KMS-11 (cell line): Measurements from ENCODE around the gene GLYAT.

Source experiments
- H2AFZ ChIP-seq: fragments of 200-600 bp; sonication (generic); 2 replicates; pipeline ENCODE4 v1.6.1; 2016; ENCODE audit warnings: antibody characterized with exemption, mixed run types, low read depth
- H3K27ac ChIP-seq: fragments of 200-600 bp; sonication (generic); 2 replicates; pipeline ENCODE4 v1.6.1; 2016; ENCODE audit warnings: mild to moderate bottlenecking, mixed run types
- H3K27me3 ChIP-seq: fragments of 200-600 bp; sonication (generic); 2 replicates; pipeline ENCODE4 v1.6.1; 2017; ENCODE audit warnings: mild to moderate bottlenecking, low read depth, mixed run types, moderate library complexity; ENCODE audit not compliant: insufficient read depth
- H3K36me3 ChIP-seq: fragments of 200-600 bp; sonication (generic); 2 replicates; pipeline ENCODE4 v1.6.1; 2017; ENCODE audit warnings: mild to moderate bottlenecking, mixed run types; ENCODE audit not compliant: insufficient read depth
- H3K4me1 ChIP-seq: fragments of 200-600 bp; sonication (generic); 2 replicates; pipeline ENCODE4 v1.6.1; 2016; ENCODE audit warnings: mild to moderate bottlenecking, low read depth, mixed run types; ENCODE audit not compliant: poor library complexity, severe bottlenecking
- H3K4me2 ChIP-seq: fragments of 200-600 bp; sonication (generic); 2 replicates; pipeline ENCODE4 v1.7.0; 2016; ENCODE audit warnings: mild to moderate bottlenecking, mixed run types
- H3K4me3 ChIP-seq: fragments of 200-600 bp; sonication (generic); IDR thresholded peaks from 2 replicates; pipeline ENCODE4 v1.6.1; 2017; ENCODE audit warnings: low read depth, low read length, mixed read lengths; ENCODE audit not compliant: insufficient read depth
- H3K79me2 ChIP-seq: fragments of 200-600 bp; sonication (generic); 2 replicates; pipeline ENCODE4 v1.6.1; 2016; ENCODE audit warnings: low read depth, mixed run types; ENCODE audit not compliant: insufficient read depth
- H3K9ac ChIP-seq: fragments of 200-600 bp; sonication (generic); 2 replicates; pipeline ENCODE4 v1.6.1; 2016; ENCODE audit warnings: mild to moderate bottlenecking, mixed run types
- H4K20me1 ChIP-seq: fragments of 200-600 bp; sonication (generic); 2 replicates; pipeline ENCODE4 v1.6.1; 2016; ENCODE audit warnings: mild to moderate bottlenecking, mixed run types; ENCODE audit not compliant: insufficient read depth
- TF ChIP-seq, protein P1 (sequence below): fragments of 200-600 bp; sonication (generic); conservative IDR thresholded peaks from 2 replicates; pipeline ENCODE4 v1.6.1; 2017; ENCODE audit warnings: low read depth, mild to moderate bottlenecking, antibody characterized with exemption, low read length, moderate library complexity, mixed read lengths

GLYAT gene

DNA sequence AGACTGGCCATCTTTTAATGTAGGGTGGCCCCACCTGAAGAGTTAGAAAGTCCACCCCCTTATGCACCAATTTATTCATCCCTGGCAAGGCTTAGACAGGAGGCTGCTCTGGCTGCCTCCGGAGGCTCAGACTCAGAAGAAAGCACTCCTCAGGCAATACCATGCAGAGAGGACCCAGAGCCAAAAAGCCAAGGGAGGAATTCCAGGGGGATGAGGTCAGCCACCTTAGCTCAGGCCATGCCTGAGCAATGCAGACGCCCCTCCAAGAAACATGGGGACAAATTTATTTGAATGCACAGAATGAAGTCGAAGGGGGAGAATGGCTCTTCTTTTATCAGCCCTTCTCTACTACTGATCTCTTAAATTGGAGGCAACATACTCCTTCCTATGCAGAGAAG, 39.7 kb upstream of the GLYAT start:
- no peaks in the 10 kb centered on the region for H3K27me3 ChIP-seq
- H3K79me2 ChIP-seq: no peaks in the 10 kb centered on the region
- no peak overlapping the region for H3K27ac ChIP-seq
- H3K4me1 ChIP-seq: peaks cover 58% of the 10 kb centered on the region
- no peaks in the 10 kb centered on the region for H3K36me3 ChIP-seq
- H3K9ac ChIP-seq: no peak overlapping the region
- no peak overlapping the region for H3K4me2 ChIP-seq
- no peaks in the 10 kb centered on the region for H4K20me1 ChIP-seq
- TF ChIP-seq, protein P1, sequence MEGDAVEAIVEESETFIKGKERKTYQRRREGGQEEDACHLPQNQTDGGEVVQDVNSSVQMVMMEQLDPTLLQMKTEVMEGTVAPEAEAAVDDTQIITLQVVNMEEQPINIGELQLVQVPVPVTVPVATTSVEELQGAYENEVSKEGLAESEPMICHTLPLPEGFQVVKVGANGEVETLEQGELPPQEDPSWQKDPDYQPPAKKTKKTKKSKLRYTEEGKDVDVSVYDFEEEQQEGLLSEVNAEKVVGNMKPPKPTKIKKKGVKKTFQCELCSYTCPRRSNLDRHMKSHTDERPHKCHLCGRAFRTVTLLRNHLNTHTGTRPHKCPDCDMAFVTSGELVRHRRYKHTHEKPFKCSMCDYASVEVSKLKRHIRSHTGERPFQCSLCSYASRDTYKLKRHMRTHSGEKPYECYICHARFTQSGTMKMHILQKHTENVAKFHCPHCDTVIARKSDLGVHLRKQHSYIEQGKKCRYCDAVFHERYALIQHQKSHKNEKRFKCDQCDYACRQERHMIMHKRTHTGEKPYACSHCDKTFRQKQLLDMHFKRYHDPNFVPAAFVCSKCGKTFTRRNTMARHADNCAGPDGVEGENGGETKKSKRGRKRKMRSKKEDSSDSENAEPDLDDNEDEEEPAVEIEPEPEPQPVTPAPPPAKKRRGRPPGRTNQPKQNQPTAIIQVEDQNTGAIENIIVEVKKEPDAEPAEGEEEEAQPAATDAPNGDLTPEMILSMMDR: no peak
- H2AFZ ChIP-seq: no peak overlapping the region
- no peak overlapping the region for H3K4me3 ChIP-seq

DNA sequence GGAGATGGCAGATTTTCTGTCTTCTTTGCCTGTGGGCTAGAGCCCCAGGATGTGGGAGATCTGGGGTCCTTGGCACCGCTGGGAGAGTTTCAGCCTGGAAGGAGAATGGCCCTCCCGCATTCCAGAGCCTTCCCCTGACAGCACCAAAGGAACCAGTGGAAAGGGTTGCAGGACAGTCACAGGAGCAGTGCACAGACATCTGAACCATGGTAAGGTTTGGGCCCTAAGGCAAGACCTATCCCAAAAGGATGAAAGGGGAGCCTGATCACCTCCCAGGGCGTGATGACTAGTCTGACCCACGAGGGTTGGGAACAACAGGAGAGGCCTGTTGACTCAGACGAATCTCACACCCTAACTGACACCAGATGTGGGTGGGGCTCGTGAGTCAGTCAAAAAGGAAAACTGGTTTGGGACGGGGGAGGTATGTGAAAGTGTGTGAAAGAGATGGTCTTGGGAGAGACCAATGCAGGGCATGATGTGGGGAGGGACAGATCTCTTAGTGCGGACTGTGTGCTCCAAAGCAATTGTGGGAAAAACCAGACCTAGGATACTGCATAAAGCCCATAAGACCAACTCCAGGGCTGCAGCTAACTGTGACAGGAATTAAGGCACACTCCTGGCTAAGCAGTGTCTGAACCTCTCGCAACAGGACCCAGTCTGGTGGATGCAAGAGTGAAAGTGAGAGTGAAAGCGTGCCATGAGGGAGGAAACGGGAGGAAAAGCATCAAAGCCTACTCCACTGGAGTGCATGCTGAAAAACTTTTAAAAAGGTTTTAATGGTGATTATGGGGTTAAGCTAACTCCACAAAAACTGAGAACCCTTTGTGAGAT, 39.1 kb upstream of the GLYAT start:
- no peak overlapping the region for H2AFZ ChIP-seq

DNA sequence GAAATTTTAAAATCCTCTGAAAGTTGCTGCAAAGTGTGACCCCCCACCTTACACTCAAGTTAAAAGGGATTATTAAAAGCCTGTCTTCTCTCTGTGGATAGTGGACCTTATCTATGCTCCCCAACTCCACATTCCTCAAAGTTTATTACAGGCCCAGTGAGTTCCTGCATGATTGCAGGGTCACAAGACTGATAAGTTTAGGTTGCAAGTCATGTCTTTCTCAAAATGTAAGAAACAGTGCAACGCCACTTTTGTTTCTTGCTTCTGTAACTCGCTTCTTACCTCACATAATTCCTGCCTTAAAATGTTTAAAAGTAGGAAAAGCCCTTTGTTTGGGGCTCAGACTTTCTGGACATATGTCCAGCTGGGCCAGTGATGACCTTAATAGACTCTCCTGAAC, 38.4 kb upstream of the GLYAT start:
- no peak overlapping the region for H3K27ac ChIP-seq
- H3K79me2 ChIP-seq: no peaks in the 10 kb centered on the region
- H3K36me3 ChIP-seq: no peaks in the 10 kb centered on the region
- H3K4me3 ChIP-seq: no peak overlapping the region
- H3K4me2 ChIP-seq: no peak overlapping the region
- H3K4me1 ChIP-seq: peaks cover 58% of the 10 kb centered on the region
- H3K9ac ChIP-seq: no peak overlapping the region
- TF ChIP-seq, protein P1: no peak
- no peaks in the 10 kb centered on the region for H3K27me3 ChIP-seq
- no peaks in the 10 kb centered on the region for H4K20me1 ChIP-seq
- no peak overlapping the region for H2AFZ ChIP-seq

More for the DNA sequence above, 39.1 kb upstream of the GLYAT start:
- Histone ChIP-seq H3K4me1 (peaks cover 58% of the 10 kb centered on the region), H3K79me2 (no peaks in the 10 kb centered on the region), H3K27me3 (no peaks in the 10 kb centered on the region), H3K27ac (no peak overlapping the region), H3K4me3 (no peak overlapping the region), H3K9ac (no peak overlapping the region), H3K36me3 (no peaks in the 10 kb centered on the region), H4K20me1 (no peaks in the 10 kb centered on the region), H3K4me2 (no peak overlapping the region)
- TF ChIP-seq, protein P1: no peak

DNA sequence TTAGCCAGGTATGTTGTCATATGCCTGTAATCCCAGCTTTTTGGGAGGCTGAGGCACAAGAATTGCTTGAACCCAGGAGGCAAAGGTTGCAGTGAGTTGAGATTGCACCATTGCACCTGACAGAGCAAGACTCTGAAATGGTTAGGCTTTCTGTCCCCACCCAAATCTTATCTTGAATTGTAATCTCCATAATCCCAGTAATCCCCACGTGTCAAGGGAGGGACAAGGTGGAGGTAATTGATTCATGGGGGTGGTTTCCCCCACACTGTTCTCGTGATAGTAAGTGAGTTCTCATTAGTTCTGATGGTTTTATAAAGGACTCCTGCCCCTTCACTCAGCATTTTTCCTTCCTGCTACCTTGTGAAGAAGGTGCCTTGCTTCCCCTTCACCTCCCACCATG, 37.6 kb upstream of the GLYAT start:
- Histone ChIP-seq H3K9ac (no peak overlapping the region), H2AFZ (0 out of 2 replicates have a peak overlapping the region, but pooled peaks have one; percentile 4), H3K79me2 (no peaks in the 10 kb centered on the region), H3K4me3 (no peak overlapping the region), H3K36me3 (no peaks in the 10 kb centered on the region), H3K27me3 (no peaks in the 10 kb centered on the region), H3K4me1 (peaks cover 50% of the 10 kb centered on the region), H3K27ac (no peak overlapping the region), H3K4me2 (peak overlapping the region; percentile 11; the same call in 1 of the 2 replicates), H4K20me1 (no peaks in the 10 kb centered on the region)
- TF ChIP-seq, protein P1: no peak
